Measurements from ENCODE around the gene IL1RAPL2.
"Not testable (repeated sequence)": the region's sequence is repeated elsewhere in the genome, so short reads cannot be mapped to it uniquely, and the experiment has no call there.

IL1RAPL2 gene

GRCh38 chrX:105018865-105019264 is 452.9 kb downstream of the IL1RAPL2 start:
- DNase-seq (ENCODE audit: low read depth in 2 of 2), result no peak

DNA sequence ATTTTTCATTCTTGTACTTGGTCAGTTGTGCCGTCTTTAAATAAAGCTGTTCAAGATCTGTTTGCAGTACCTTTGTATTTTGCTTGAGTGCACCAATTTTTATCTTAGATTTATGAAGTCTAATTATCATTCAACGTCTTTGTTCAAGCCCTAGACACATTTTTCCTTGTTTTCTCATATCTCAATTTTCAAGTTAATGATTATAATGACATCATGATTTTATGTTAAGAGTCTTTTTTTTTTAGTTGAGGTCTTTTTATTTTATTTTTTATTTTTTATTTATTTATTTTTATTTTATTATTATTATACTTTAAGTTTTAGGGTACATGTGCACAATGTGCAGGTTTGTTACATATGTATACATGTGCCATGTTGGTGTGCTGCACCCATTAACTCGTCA is 463.0 kb downstream of the IL1RAPL2 start:
- DNase-seq (ENCODE audit: low read depth in 2 of 2), result not testable (repeated sequence)

GRCh38 chrX:105038672-105039328 is 472.8 kb downstream of the IL1RAPL2 start:
- DNase-seq (ENCODE audit: low read depth in 2 of 2), result no peak

- DNase-seq (ENCODE audit: low read depth in 2 of 2), result no peak
Observed at GRCh38 chrX:105050921-105051320, 484.9 kb downstream of the IL1RAPL2 start.

- no peak for DNase-seq (ENCODE audit: low read depth in 2 of 2)
Observed at GRCh38 chrX:105051364-105051763, 485.4 kb downstream of the IL1RAPL2 start.

GRCh38 chrX:105052926-105053325 is 486.9 kb downstream of the IL1RAPL2 start:
- DNase-seq (ENCODE audit: low read depth in 2 of 2), result no peak

- DNase-seq (ENCODE audit: low read depth in 2 of 2), result no peak
Observed at GRCh38 chrX:105063743-105064142, 497.7 kb downstream of the IL1RAPL2 start.

GRCh38 chrX:105098201-105098600 is 532.2 kb downstream of the IL1RAPL2 start:
- no peak for DNase-seq (ENCODE audit: low read depth in 2 of 2)

DNA sequence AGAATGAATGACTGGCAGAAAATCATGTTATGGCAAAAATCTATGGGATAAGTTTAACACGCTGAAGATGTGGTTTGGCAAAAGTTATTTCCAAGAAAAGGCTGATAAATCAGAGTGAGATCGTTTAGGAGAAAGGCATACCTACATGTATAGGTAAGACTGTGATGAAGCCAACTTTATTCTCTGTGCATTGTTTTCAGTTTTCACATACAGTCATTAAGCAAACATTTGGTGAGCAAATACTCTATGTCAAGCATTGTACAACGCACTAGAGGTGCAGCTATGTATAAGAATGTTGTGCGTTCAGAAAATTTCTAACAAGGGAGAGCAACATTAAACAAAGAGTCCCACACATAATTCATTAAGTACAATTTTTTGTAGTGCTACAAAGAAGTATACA is 532.8 kb downstream of the IL1RAPL2 start:
- no peak for DNase-seq (ENCODE audit: low read depth in 2 of 2)

- DNase-seq (ENCODE audit: low read depth in 2 of 2), result no peak
Observed at GRCh38 chrX:105101378-105101777, 535.4 kb downstream of the IL1RAPL2 start.

DNA sequence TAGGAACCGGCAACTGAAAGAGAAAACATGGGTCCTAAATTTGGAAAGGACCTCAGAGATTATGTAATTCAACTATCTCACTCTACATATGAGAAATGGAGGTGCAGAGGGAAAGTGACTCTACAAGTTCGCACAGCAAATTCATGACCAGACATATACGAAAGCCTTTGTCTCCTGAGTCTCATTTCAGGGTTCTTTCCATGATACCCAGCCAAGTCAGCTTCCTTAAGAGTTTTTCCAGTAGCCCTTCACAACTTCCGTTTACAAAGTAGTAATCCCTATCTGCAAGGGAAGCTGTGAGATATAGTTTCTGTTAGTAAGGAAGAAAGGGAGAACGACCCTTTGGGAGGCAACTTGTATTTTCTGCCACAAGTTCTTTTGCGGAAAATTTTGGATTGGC is 543.9 kb downstream of the IL1RAPL2 start:
- no peak for DNase-seq (ENCODE audit: low read depth in 2 of 2)

GRCh38 chrX:105114554-105115130 is 548.6 kb downstream of the IL1RAPL2 start:
- DNase-seq (ENCODE audit: low read depth in 2 of 2), result no peak

GRCh38 chrX:105115596-105116320 is 549.8 kb downstream of the IL1RAPL2 start:
- DNase-seq (ENCODE audit: low read depth in 2 of 2), result not testable (repeated sequence)

DNA sequence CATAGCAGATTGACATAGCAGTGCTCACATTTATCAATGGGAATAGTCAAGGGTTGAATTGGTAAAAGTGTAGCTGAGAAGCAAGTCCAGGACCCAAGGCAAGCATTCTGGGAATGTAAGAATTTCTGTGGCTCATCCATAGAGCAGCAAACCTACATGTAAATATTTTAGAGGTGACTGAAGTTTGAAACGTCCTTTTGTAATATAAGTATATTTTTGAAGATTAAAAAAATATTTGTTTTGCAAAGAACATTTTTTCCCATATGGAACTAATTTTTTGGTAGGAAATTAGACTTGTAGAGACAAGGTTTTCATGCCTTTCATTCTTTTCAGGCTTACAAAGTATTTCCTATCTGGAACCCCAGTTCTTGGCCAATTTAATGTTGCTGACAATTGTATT is 550.5 kb downstream of the IL1RAPL2 start:
- no peak for DNase-seq (ENCODE audit: low read depth in 2 of 2)

DNA sequence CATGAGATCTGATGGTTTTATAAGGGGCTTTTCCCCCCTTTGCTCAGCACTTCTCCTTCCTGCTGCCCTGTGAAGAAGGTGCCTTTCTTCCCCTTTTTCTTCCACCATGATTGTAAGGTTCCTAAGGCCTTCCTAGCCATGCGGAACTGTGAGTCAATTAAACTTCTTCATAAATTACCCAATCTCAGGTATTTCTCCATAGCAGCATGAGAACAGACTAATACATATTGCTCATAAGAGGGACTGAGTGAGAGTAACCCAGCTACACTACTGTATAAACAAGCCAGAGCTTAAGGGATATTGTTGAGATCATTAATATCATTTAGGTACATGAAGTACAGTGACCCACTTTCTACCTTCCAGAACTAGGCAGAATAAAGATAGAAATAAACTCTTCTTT is 551.6 kb downstream of the IL1RAPL2 start:
- DNase-seq (ENCODE audit: low read depth in 2 of 2), result no peak

DNA sequence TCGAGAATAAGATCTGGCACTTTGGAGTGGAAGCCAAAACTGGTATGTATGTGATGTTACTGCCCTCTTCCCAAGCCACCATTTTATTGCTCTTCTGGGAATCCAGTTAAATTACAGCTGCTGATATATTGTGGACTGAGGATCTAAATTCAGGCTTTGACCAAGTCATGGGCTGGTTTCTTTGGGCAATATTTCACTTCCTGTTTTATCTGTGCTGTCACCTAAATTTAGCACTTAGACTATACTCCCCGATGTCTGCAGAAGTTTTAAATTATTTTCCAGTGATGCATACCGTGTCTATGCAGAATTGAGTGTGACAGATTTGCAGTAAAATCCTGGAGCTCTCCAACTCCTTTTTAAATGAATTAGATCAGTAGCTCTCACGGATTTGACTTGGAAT is 554.5 kb downstream of the IL1RAPL2 start:
- no peak for DNase-seq (ENCODE audit: low read depth in 2 of 2)

DNA sequence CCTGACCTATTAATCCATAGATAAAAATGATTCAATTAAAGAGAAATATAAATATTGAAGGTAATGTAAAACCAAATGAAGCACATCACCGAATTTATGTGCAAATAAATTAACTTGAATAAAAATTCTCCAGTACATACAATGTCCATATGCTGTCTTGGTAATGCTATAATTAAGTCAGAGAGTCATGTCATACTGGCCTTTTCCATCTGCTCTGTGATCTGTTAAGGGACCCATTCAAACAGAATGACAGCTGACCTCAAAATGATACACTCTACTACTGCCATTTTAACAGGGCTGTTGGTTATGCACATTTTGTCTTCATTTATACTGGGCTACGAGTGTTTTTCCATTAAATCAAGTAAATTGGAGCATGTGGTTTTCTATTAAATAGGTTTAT is 555.2 kb downstream of the IL1RAPL2 start:
- no peak for DNase-seq (ENCODE audit: low read depth in 2 of 2)

- DNase-seq (ENCODE audit: low read depth in 2 of 2), result no peak
Observed at GRCh38 chrX:105126201-105126600, 560.2 kb downstream of the IL1RAPL2 start.

GRCh38 chrX:105134273-105134672 is 568.3 kb downstream of the IL1RAPL2 start:
- no peak for DNase-seq (ENCODE audit: low read depth in 2 of 2)

DNA sequence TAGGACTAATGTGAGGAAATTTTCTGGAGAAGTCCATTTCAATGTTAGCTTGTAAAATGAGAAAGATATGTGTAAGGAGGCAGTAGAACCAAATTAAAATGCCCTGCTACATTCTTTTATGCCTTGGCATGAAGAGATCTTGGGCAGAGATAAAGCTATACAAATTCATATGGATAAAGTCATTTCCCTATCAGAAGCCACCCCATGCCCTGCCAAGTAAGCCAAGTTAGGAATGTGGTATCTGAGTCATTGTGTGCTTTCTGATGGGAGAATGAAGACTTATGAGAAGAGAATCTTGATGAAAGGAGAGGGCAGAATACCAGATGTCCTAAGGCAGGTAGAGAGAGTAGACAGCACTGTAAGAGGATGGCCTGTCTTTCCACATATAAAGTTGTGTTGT is 570.8 kb downstream of the IL1RAPL2 start:
- DNase-seq (ENCODE audit: low read depth in 2 of 2), result no peak

GRCh38 chrX:105150036-105150435 is 584.0 kb downstream of the IL1RAPL2 start:
- no peak for DNase-seq (ENCODE audit: low read depth in 2 of 2)

DNA sequence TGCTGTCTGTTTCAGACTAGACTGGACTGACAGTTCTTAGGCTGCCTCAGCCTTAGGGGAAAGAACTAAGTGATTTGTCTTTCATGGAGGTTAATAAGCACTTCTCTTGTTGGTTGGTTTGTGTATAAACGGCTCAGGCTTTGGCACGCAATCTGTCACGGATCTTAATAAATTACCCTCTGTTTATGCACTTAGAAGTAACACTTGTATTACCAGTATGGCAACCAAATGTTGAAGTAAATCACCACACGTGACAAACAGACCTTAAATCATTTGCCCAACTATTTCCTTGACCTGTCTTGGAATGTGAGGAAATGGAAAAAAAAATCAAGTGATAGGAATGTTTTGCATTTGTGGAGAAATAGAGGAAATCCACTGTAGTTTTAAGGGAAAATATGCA is 584.6 kb downstream of the IL1RAPL2 start:
- DNase-seq (ENCODE audit: low read depth in 2 of 2), result no peak

GRCh38 chrX:105167233-105167632 is 601.2 kb downstream of the IL1RAPL2 start:
- no peak for DNase-seq (ENCODE audit: low read depth in 2 of 2)

Data from stimulated activated CD4-positive, alpha-beta T cell treated with anti-CD3 and anti-CD28 coated beads, Interleukin-12 subunit alpha, Interleukin-12 subunit beta, amount 100 ng/mL, for 24 hours (primary cell).